K562 (cell line): ENCODE results near the gene MECP2. TPM values are rescaled to one million over a fixed set of nuclear protein-coding genes. Genes with fewer than 3 reads are reported as not detected.

Experiments
- AFF1 ChIP-seq, 2 experiments: fragments of 450-650 bp; IDR thresholded peaks; 2 replicates each; pipeline ENCODE4 v1.6.1; 2018; ENCODE audit warnings: mild to moderate bottlenecking in 2 of 2, low read depth in 1 of 2; ENCODE audit not compliant: partially characterized antibody in 2 of 2
- C11orf30 ChIP-seq: fragments of 450-650 bp; IDR thresholded peaks from 2 replicates; pipeline ENCODE4 v1.6.1; 2016; ENCODE audit warnings: low read depth, mild to moderate bottlenecking
- CBX8 ChIP-seq: fragments of 200-600 bp; sonication (generic); IDR thresholded peaks from 2 replicates; pipeline ENCODE4 v1.6.1; 2012; ENCODE audit warnings: borderline replicate concordance, mixed run types, low read depth, mild to moderate bottlenecking, moderate library complexity, mixed read lengths, low read length, control low read depth, inconsistent platforms; ENCODE audit not compliant: poor library complexity, severe bottlenecking; ENCODE audit errors: extremely low read depth
- E2F3 ChIP-seq: fragments of 250-450 bp; sonication (Bioruptor Pico); IDR thresholded peaks from 2 replicates; pipeline ENCODE4 v1.4.0; 2020; ENCODE audit warnings: mild to moderate bottlenecking
- ESRRB ChIP-seq: fragments of 250-450 bp; sonication (Bioruptor Pico); IDR thresholded peaks from 2 replicates; pipeline ENCODE4 v1.5.0; 2020; ENCODE audit warnings: mild to moderate bottlenecking, moderate library complexity, borderline replicate concordance
- FOXJ2 ChIP-seq: fragments of 200-800 bp; sonication (Bioruptor generic); IDR thresholded peaks from 2 replicates; pipeline ENCODE4 v1.6.1; 2016; ENCODE audit warnings: missing genetic modification characterization, missing compliant biosample characterization
- GTF2E2 ChIP-seq: fragments of 200-800 bp; sonication (Bioruptor generic); IDR thresholded peaks from 2 replicates; pipeline ENCODE4 v1.6.1; 2016; ENCODE audit warnings: missing genetic modification characterization, missing compliant biosample characterization
- HDAC3 ChIP-seq: fragments of 450-650 bp; IDR thresholded peaks from 2 replicates; pipeline ENCODE4 v1.6.1; 2018; ENCODE audit warnings: borderline replicate concordance, mild to moderate bottlenecking, moderate library complexity; ENCODE audit not compliant: partially characterized antibody
- HMG20B ChIP-seq: fragments of 250-450 bp; sonication (Bioruptor Pico); IDR thresholded peaks from 2 replicates; pipeline ENCODE4 v1.5.0; 2021; ENCODE audit warnings: mild to moderate bottlenecking
- KAT7 ChIP-seq: sonication (generic); formaldehyde crosslinking; IDR thresholded peaks from 2 replicates; pipeline ENCODE4 v1.8.0; 2022; ENCODE audit warnings: missing genetic modification reagents, mild to moderate bottlenecking, borderline replicate concordance
- KDM1A ChIP-seq, 2 experiments: fragments of 450-650 bp; IDR thresholded peaks; 2 replicates each; pipeline ENCODE4 v1.6.1; 2016; ENCODE audit warnings: mild to moderate bottlenecking in 2 of 2
- MIER1 ChIP-seq: fragments of 450-650 bp; IDR thresholded peaks from 2 replicates; pipeline ENCODE4 v1.6.1; 2016; ENCODE audit warnings: antibody characterized with exemption, mild to moderate bottlenecking, low read depth
- NFRKB ChIP-seq: fragments of 450-650 bp; IDR thresholded peaks from 2 replicates; pipeline ENCODE4 v1.6.1; 2016; ENCODE audit warnings: low read depth
- RB1 ChIP-seq: fragments of 450-650 bp; IDR thresholded peaks from 2 replicates; pipeline ENCODE4 v1.6.1; 2017; ENCODE audit warnings: low read depth, mild to moderate bottlenecking
- RBFOX2 ChIP-seq: fragments of 200-400 bp; formaldehyde crosslinking; IDR thresholded peaks from 2 replicates; pipeline ENCODE4 v1.6.1; 2017; ENCODE audit warnings: low read depth, mild to moderate bottlenecking, low read length, moderate library complexity
- STAT5B ChIP-seq: fragments of 250-450 bp; sonication (Bioruptor Pico); IDR thresholded peaks from 2 replicates; pipeline ENCODE4 v1.8.0; 2021; ENCODE audit warnings: mild to moderate bottlenecking, inconsistent platforms
- TCF3 ChIP-seq: sonication (generic); formaldehyde crosslinking; IDR thresholded peaks from 2 replicates; pipeline ENCODE4 v1.4.0; 2020; ENCODE audit warnings: mild to moderate bottlenecking, missing genetic modification reagents
- YY1 ChIP-seq, 3 experiments: IDR thresholded peaks; 2 replicates each; pipeline ENCODE4 v1.6.1; 2011; ENCODE audit warnings: low read length in 2 of 3, mild to moderate bottlenecking in 2 of 3, moderate library complexity in 2 of 3, borderline replicate concordance in 1 of 3, control low read depth in 1 of 3, low read depth in 1 of 3; ENCODE audit not compliant: insufficient read depth in 3 of 3, insufficient replicate concordance in 2 of 3, control insufficient read depth in 1 of 3, insufficient read length in 1 of 3; ENCODE audit errors: extremely low read depth in 1 of 3
- ZNF140 ChIP-seq: fragments of 250-450 bp; sonication (Bioruptor Pico); IDR thresholded peaks from 2 replicates; pipeline ENCODE4 v1.8.0; 2021; ENCODE audit warnings: moderate library complexity, mild to moderate bottlenecking, inconsistent platforms
- ZNF146 ChIP-seq: IDR thresholded peaks from one replicate; pipeline ENCODE4 v1.6.1; 2018; ENCODE audit warnings: missing compliant biosample characterization; ENCODE audit not compliant: unreplicated experiment
- ZNF253 ChIP-seq: fragments of 250-450 bp; sonication (Bioruptor Pico); conservative IDR thresholded peaks from 2 replicates; pipeline ENCODE4 v1.6.1; 2021; ENCODE audit warnings: mild to moderate bottlenecking
- ZZZ3 ChIP-seq: fragments of 450-650 bp; IDR thresholded peaks from 2 replicates; pipeline ENCODE4 v1.6.1; 2016; ENCODE audit warnings: antibody characterized with exemption, mild to moderate bottlenecking, moderate library complexity
- polyA plus RNA-seq, 8 experiments: library from polyadenylated mRNA; depleted of rRNA in 4 of 8; stranded (reverse) in 5 of 8; unstranded in 3 of 8; fragments of >200 nt; fragmentation: Nextera tagmentation in 2 of 8; fragmentation: Illumina TruSeq in 1 of 8; extraction: Ambion mirVana in 2 of 8; extraction: Trizol in 1 of 8; gene quantifications; 2 replicates each; pipeline versions ENCODE4 v1.2.1 to v1.2.3, GENCODE V29; 2011 to 2014; ENCODE audit warnings: inconsistent platforms in 1 of 8, missing spikeins in 1 of 8
- total RNA-seq, 7 experiments: library from RNA; depleted of rRNA in 6 of 7; stranded (reverse); fragments of >200 nt in 6 of 7; fragmentation: Illumina TruSeq in 2 of 7; extraction: Trizol in 2 of 7; gene quantifications; 2 replicates each; pipeline versions ENCODE4 v1.2.1 to v1.2.3, GENCODE V29; 2011 to 2021; ENCODE audit warnings: low replicate concordance in 1 of 7
- TF ChIP-seq, protein P1 (sequence below): fragments of 450-650 bp; formaldehyde crosslinking; IDR thresholded peaks from 2 replicates; pipeline ENCODE4 v1.4.0; 2020; ENCODE audit warnings: mild to moderate bottlenecking, moderate library complexity

MECP2 gene
- total and polyA plus RNA-seq, 9 of the 15 experiments (the other 6 are each of a cell fraction or from before 2014, with no cell fraction given): 2.1 to 50.9 (median 30.5) TPM

- TF ChIP-seq AFF1 (IDR thresholded peaks at IDR 0.05; ENCODE audit: low read depth in 1 of 2, partially characterized antibody in 2 of 2) (peak in 1 of 2 experiments; percentile 26), RB1 (no peak), CBX8 (no peak), STAT5B (CRISPR knock-in tag) (no peak), NFRKB (0 out of 2 replicates have a peak, but pooled peaks have one; percentile 6), HDAC3 (no peak), ESRRB (CRISPR knock-in tag) (no peak), FOXJ2 (tag) (no peak), KAT7 (0 out of 2 replicates have a peak, but pooled peaks have one; percentile 51), KDM1A (IDR thresholded peaks at IDR 0.05) (no peak), ZNF253 (CRISPR knock-in tag) (no peak), TCF3 (CRISPR knock-in tag) (no peak), ZZZ3 (no peak), HMG20B (no peak), ZNF140 (CRISPR knock-in tag) (no peak), C11orf30 (no peak), GTF2E2 (tag) (peak; percentile 5; the same call in 1 of the 2 replicates), RBFOX2 (peak; percentile 62; the same call in 1 of the 2 replicates), YY1 (IDR thresholded peaks at IDR 0.05; ENCODE audit: borderline replicate concordance in 1 of 3, control insufficient read depth in 1 of 3, extremely low read depth in 1 of 3, insufficient read depth in 3 of 3, insufficient read length in 1 of 3, insufficient replicate concordance in 2 of 3, low read depth in 1 of 3, low read length in 2 of 3) (peak in 1 of 3 experiments; percentile 19), ZNF146 (CRISPR knock-in tag) (no peak), E2F3 (CRISPR knock-in tag) (no peak), MIER1 (0 out of 2 replicates have a peak, but pooled peaks have one; percentile 42)
- TF ChIP-seq, protein P1, sequence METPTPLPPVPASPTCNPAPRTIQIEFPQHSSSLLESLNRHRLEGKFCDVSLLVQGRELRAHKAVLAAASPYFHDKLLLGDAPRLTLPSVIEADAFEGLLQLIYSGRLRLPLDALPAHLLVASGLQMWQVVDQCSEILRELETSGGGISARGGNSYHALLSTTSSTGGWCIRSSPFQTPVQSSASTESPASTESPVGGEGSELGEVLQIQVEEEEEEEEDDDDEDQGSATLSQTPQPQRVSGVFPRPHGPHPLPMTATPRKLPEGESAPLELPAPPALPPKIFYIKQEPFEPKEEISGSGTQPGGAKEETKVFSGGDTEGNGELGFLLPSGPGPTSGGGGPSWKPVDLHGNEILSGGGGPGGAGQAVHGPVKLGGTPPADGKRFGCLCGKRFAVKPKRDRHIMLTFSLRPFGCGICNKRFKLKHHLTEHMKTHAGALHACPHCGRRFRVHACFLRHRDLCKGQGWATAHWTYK (CRISPR knock-in tag): no peak
Observed at GRCh38 chrX:154096140-154097002, 1.1 kb downstream of the MECP2 start (continued).
